ENCODE measurements around the gene SLC39A13. TPM values are rescaled to one million over a fixed set of nuclear protein-coding genes. Genes with fewer than 3 reads are reported as not detected.

SLC39A13 gene
- total and polyA plus RNA-seq, 2 of the 13 experiments (the other 11 are each of a cell fraction or from before 2014, with no cell fraction given), result 15.3 to 30.5 TPM

DNA sequence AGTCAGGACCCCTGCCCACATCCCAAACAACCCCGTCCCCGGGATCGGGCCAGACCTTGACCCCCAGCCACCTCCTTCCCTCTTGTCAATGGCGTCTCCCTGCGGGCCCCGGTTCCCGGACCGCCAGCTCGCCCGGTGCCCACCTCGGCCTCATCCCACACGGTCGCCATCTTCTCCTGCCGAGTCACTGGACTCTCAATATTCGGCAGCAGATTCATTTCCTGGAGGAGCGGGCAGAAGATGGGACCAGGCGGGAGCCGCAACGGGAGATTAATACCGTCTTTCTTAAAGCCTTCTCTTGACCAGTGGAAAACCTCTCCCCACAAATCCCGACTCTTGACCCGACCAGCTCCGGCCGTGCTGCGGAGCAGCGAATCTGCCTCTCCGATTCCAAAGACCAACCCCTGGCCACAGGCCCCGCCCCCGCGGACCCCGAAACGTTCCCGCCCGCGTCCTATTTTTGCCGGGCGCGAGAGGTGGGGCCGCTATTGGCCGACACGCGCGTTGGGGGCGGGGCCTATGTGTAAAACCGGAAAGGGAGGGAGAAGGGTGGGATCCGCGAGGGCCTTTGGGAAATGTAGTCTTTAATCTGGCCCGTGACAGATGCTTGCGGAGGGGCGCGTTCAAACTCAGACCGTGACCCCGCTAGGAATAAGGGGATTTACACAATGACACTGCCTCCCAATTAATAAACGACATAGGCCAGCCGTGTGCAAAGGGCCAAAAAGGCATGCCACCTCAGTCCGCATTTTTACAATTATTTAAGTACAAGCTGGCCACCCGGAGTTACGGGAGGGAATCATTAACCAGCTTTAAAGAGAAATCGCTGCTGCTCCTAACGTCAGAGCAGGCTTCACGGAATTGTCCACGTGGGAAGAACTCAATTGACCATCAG lies 17.9 kb downstream of the SLC39A13 start, which contains the start of gene PSMC3 (continued):
- TF ChIP-seq GRHL1 (CRISPR knock-in tag; conservative IDR thresholded peaks at IDR 0.05) (no peak), FOXP1 (IDR thresholded peaks at IDR 0.05) (no peak), FOXP1 (CRISPR knock-in tag; IDR thresholded peaks at IDR 0.05) (no peak), CBFB (CRISPR knock-in tag; IDR thresholded peaks at IDR 0.05) (0 out of 2 replicates have a peak, but pooled peaks have one; percentile 29), PLRG1 (conservative IDR thresholded peaks at IDR 0.05) (no peak), MLLT10 (CRISPR knock-in tag; IDR thresholded peaks at IDR 0.05) (no peak), PCBP1 (IDR thresholded peaks at IDR 0.05; ENCODE audit: borderline replicate concordance, low read depth, low read length) (no peak), FOXP4 (CRISPR knock-in tag; IDR thresholded peaks at IDR 0.05) (no peak), RORA (CRISPR knock-in tag; IDR thresholded peaks at IDR 0.05) (no peak), IKZF4 (CRISPR knock-in tag; IDR thresholded peaks at IDR 0.05; ENCODE audit: borderline replicate concordance, low read depth, not compliant biosample characterization) (no peak), ATRX (CRISPR knock-in tag; IDR thresholded peaks at IDR 0.05; ENCODE audit: borderline replicate concordance) (no peak), ZNF17 (CRISPR knock-in tag; IDR thresholded peaks at IDR 0.05) (no peak), WIZ (CRISPR knock-in tag; IDR thresholded peaks at IDR 0.05) (no peak), TFDP2 (CRISPR knock-in tag; IDR thresholded peaks at IDR 0.05) (peak; percentile 98)
- TF ChIP-seq, protein P1, sequence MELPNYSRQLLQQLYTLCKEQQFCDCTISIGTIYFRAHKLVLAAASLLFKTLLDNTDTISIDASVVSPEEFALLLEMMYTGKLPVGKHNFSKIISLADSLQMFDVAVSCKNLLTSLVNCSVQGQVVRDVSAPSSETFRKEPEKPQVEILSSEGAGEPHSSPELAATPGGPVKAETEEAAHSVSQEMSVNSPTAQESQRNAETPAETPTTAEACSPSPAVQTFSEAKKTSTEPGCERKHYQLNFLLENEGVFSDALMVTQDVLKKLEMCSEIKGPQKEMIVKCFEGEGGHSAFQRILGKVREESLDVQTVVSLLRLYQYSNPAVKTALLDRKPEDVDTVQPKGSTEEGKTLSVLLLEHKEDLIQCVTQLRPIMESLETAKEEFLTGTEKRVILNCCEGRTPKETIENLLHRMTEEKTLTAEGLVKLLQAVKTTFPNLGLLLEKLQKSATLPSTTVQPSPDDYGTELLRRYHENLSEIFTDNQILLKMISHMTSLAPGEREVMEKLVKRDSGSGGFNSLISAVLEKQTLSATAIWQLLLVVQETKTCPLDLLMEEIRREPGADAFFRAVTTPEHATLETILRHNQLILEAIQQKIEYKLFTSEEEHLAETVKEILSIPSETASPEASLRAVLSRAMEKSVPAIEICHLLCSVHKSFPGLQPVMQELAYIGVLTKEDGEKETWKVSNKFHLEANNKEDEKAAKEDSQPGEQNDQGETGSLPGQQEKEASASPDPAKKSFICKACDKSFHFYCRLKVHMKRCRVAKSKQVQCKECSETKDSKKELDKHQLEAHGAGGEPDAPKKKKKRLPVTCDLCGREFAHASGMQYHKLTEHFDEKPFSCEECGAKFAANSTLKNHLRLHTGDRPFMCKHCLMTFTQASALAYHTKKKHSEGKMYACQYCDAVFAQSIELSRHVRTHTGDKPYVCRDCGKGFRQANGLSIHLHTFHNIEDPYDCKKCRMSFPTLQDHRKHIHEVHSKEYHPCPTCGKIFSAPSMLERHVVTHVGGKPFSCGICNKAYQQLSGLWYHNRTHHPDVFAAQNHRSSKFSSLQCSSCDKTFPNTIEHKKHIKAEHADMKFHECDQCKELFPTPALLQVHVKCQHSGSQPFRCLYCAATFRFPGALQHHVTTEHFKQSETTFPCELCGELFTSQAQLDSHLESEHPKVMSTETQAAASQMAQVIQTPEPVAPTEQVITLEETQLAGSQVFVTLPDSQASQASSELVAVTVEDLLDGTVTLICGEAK (IDR thresholded peaks at IDR 0.05), result no peak
- TF ChIP-seq, protein P1 (CRISPR knock-in tag; IDR thresholded peaks at IDR 0.05), result no peak; the same call in 1 of the 2 replicates
